Thyroid gland (tissue), 4 donors: ENCODE data around the gene ZC3H6. TPM values are rescaled to one million over a fixed set of nuclear protein-coding genes. Genes with fewer than 3 reads are reported as not detected.
"Not testable (repeated sequence)": the region's sequence is repeated elsewhere in the genome, so short reads cannot be mapped to it uniquely, and the experiment has no call there.

Experiments
- DNase-seq, 2 donors: peaks; one replicate each; pipeline ENCODE4 v3.0.0-alpha.2; 2019
- H3K27ac ChIP-seq, 3 donors: fragments of 200-600 bp; sonication (generic); 1 replicate in 2 of 3; 2 replicates in 1 of 3; pipeline ENCODE4 v1.5.1; 2016 to 2019; ENCODE audit warnings: mild to moderate bottlenecking in 1 of 3, moderate library complexity in 1 of 3
- H3K27me3 ChIP-seq: fragments of 200-600 bp; sonication (generic); one replicate; pipeline ENCODE4 v1.5.1; 2019
- H3K36me3 ChIP-seq, 2 donors: fragments of 200-600 bp; sonication (generic); one replicate each; pipeline ENCODE4 v1.5.1; 2016 to 2019
- H3K4me1 ChIP-seq, 2 donors: fragments of 200-600 bp; sonication (generic); one replicate each; pipeline ENCODE4 v1.5.1; 2017 to 2019
- H3K4me3 ChIP-seq, 3 donors: fragments of 200-600 bp; sonication (generic); replicated peaks in 1 of 3; 1 replicate in 2 of 3; 2 replicates in 1 of 3; pipeline ENCODE4 v1.5.1; 2016; ENCODE audit warnings: mild to moderate bottlenecking in 1 of 3
- H3K9me3 ChIP-seq: fragments of 200-600 bp; sonication (generic); one replicate; pipeline ENCODE4 v1.5.1; 2017
- CTCF ChIP-seq, 6 experiments: fragments of 200-600 bp in 3 of 6; fragments of 450-650 bp in 3 of 6; sonication (generic) in 3 of 6; IDR thresholded peaks; one replicate each; pipeline ENCODE4 v1.5.1; 2016 to 2019; ENCODE audit warnings: antibody characterized with exemption in 6 of 6, mild to moderate bottlenecking in 2 of 6, inconsistent platforms in 1 of 6, moderate library complexity in 1 of 6
- POLR2A ChIP-seq, 2 donors: fragments of 450-650 bp; IDR thresholded peaks; one replicate each; pipeline ENCODE4 v1.6.1; 2017; ENCODE audit warnings: antibody characterized with exemption in 2 of 2, mild to moderate bottlenecking in 2 of 2, moderate library complexity in 1 of 2
- WGBS, 2 donors: methylation state at CpG; one replicate each; pipeline ENCODE4 v1.1.5; 2017; 5-methylcytosine and 5-hydroxymethylcytosine counted together
- intact Hi-C: fragments of 100-400 bp; cut with DNase I; formaldehyde crosslinking; loops from one replicate; pipeline ENCODE4 v1.15.1; 2023
- total RNA-seq, 4 donors: library from RNA; depleted of rRNA; stranded (reverse); fragments of >200 nt; gene quantifications; one replicate each; pipeline ENCODE4 v1.2.3, GENCODE V29; 2016

The ZC3H6 gene
- total RNA-seq, 4 donors from 2014 or later: 17.4 to 20.1 (median 19.0) TPM

GRCh38 chr2:112340475-112341267 is 65.3 kb downstream of the ZC3H6 start:
- H3K9me3 ChIP-seq: no peaks in the 10 kb centered on the region
- no peak overlapping the region for H3K4me3 ChIP-seq
- DNase-seq: no peak
- WGBS, 2 donors: 88 to 93% methylated on average over 9 of the region's 9 CpGs
- TF ChIP-seq POLR2A (IDR thresholded peaks at IDR 0.05) (no peak), CTCF (IDR thresholded peaks at IDR 0.05) (no peak)
- intact Hi-C loops: no loop called here
- H3K4me1 ChIP-seq: no peaks in the 10 kb centered on the region
- H3K36me3 ChIP-seq: no peaks in the 10 kb centered on the region
- H3K27me3 ChIP-seq: no peaks in the 10 kb centered on the region
- no peak overlapping the region for H3K27ac ChIP-seq

GRCh38 chr2:112342067-112342550 is 66.7 kb downstream of the ZC3H6 start:
- DNase-seq: no peak
- no peak for TF ChIP-seq POLR2A (IDR thresholded peaks at IDR 0.05)
- TF ChIP-seq CTCF (IDR thresholded peaks at IDR 0.05): no peak
- H3K27ac ChIP-seq: no peak overlapping the region
- no peak overlapping the region for H3K4me3 ChIP-seq
- no peaks in the 10 kb centered on the region for H3K4me1 ChIP-seq
- no peaks in the 10 kb centered on the region for H3K36me3 ChIP-seq
- no peaks in the 10 kb centered on the region for H3K27me3 ChIP-seq
- 73 to 76% methylated on average over 2 of the region's 2 CpGs for WGBS, 2 donors
- H3K9me3 ChIP-seq: no peaks in the 10 kb centered on the region
- intact Hi-C loops: no loop called here

- no peaks in the 10 kb centered on the region for H3K36me3 ChIP-seq
- no peak overlapping the region for H3K4me3 ChIP-seq
- no peak overlapping the region for H3K27ac ChIP-seq
- H3K4me1 ChIP-seq: no peaks in the 10 kb centered on the region
- TF ChIP-seq POLR2A (IDR thresholded peaks at IDR 0.05): no peak
- no peak for TF ChIP-seq CTCF (IDR thresholded peaks at IDR 0.05)
- intact Hi-C loops: no loop called here
- 80 to 84% methylated on average over 1 of the region's 1 CpG for WGBS, 2 donors
- no peaks in the 10 kb centered on the region for H3K27me3 ChIP-seq
- DNase-seq: no peak
- no peaks in the 10 kb centered on the region for H3K9me3 ChIP-seq
Measured at GRCh38 chr2:112343827-112344585, 68.6 kb downstream of the ZC3H6 start.

DNA sequence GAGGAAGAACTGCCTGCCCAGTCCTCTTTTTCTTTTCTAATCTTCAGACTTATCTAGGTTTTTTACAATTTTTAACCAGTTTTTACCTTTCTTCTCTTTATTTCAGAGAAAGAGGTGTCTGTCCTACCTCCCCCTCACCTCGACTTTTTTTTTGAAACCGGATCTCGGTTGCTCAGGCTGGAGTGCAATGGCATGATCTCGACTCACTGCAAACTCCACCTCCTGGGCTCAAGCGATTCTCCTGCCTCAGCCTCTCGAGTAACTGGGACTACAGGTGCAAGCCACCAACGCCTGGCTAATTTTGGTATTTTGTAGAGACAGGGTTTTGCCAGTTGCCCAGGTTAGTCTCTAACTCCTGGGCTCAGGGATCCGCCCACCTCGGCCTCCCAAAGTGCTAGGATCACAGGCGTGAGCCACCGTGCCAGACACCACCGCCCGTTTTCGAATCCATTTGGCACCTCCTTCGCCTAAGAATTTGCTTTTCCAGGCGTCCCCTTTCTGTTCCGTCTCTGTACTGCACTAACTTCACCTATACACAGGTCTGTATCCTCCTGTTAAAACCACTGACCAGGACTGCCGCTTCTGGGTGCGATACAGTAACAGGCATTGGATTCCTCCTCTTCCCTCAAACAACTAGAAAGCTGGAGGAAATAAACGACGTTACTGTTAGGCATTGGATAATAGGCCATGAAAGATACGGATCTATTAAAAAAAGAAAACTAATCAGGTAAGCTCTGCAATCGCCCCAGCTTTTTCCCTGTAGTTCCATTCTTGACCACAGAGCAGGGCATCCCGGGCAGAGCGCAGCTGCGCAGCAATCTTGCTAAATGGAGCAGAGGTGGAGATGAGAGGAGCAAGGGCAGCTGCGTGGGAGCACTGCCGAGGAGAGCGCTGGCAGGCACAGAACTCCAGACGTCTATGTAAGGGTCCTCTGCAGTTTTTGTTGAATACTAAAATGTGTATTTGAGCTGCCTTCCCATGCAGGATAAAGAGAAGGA is 69.9 kb downstream of the ZC3H6 start:
- H3K4me1 ChIP-seq: no peaks in the 10 kb centered on the region
- H3K9me3 ChIP-seq: no peaks in the 10 kb centered on the region
- intact Hi-C loops: no loop called here
- H3K27ac ChIP-seq: no peak overlapping the region
- H3K4me3 ChIP-seq: no peak overlapping the region
- TF ChIP-seq POLR2A (IDR thresholded peaks at IDR 0.05) (no peak), CTCF (IDR thresholded peaks at IDR 0.05) (no peak)
- WGBS, 2 donors: 90 to 91% methylated on average over 30 of the region's 30 CpGs
- no peak for DNase-seq
- no peaks in the 10 kb centered on the region for H3K27me3 ChIP-seq
- H3K36me3 ChIP-seq: no peaks in the 10 kb centered on the region

- WGBS, 2 donors: 89 to 98% methylated on average over 2 of the region's 2 CpGs
- H3K27ac ChIP-seq, H3K36me3 ChIP-seq, intact Hi-C loops, H3K27me3 ChIP-seq, H3K9me3 ChIP-seq, DNase-seq, H3K4me1 ChIP-seq, H3K4me3 ChIP-seq: not testable (repeated sequence)
Measured at GRCh38 chr2:112352292-112352691, 76.9 kb downstream of the ZC3H6 start.

- 92 to 98% methylated on average over 7 to 15 of the region's 25 CpGs for WGBS, 2 donors
- H3K4me1 ChIP-seq, H3K36me3 ChIP-seq, intact Hi-C loops, H3K9me3 ChIP-seq, DNase-seq, H3K27ac ChIP-seq, H3K27me3 ChIP-seq, H3K4me3 ChIP-seq: not testable (repeated sequence)
Measured at GRCh38 chr2:112352809-112353603, 77.6 kb downstream of the ZC3H6 start.

DNA sequence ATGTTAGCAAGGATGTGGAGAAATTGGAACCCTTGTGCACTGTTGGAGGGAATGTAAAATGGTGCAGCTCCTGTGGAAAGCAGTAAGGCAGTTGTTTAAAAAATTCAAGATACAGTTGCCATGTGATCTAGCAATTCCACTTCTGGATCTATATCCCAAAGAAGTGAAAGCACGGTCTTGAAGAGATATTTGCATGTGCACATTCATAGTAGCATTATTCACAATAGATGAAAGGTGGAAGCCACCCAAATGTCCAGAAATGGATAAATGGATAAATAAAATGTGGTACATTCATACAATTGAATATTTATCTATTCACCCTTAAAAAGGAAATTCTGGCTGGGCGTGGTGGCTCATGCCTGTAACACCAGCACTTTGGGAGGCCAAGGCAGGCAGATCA is 78.9 kb downstream of the ZC3H6 start:
- H3K36me3 ChIP-seq, H3K27ac ChIP-seq, H3K9me3 ChIP-seq, H3K4me3 ChIP-seq, intact Hi-C loops, H3K4me1 ChIP-seq, H3K27me3 ChIP-seq, DNase-seq: not testable (repeated sequence)
- 87 to 92% methylated on average over 2 of the region's 2 CpGs for WGBS, 2 donors
